Right renal cortex interstitium (tissue), 3 donors: ENCODE measurements around the gene TMEM204. TPM values are rescaled to one million over a fixed set of nuclear protein-coding genes. Genes with fewer than 3 reads are reported as not detected.

Experiments
- DNase-seq, 3 donors: peaks; one replicate each; pipeline ENCODE4 v3.0.0-alpha.2; 2013; ENCODE audit warnings: low read depth in 3 of 3, low spot score in 2 of 3
- polyA plus RNA-seq, 3 donors: library from polyadenylated mRNA; unstranded; fragments of 120-200 nt; gene quantifications; one replicate each; pipeline ENCODE4 v1.2.1, GENCODE V29; 2013; ENCODE audit not compliant: insufficient read length in 3 of 3

Gene TMEM204
- polyA plus RNA-seq, 3 donors, result 16.8 to 21.4 (median 18.8) TPM

- no peak for DNase-seq
Observed at GRCh38 chr16:1536601-1537000, 3.1 kb downstream of the TMEM204 start.

DNA sequence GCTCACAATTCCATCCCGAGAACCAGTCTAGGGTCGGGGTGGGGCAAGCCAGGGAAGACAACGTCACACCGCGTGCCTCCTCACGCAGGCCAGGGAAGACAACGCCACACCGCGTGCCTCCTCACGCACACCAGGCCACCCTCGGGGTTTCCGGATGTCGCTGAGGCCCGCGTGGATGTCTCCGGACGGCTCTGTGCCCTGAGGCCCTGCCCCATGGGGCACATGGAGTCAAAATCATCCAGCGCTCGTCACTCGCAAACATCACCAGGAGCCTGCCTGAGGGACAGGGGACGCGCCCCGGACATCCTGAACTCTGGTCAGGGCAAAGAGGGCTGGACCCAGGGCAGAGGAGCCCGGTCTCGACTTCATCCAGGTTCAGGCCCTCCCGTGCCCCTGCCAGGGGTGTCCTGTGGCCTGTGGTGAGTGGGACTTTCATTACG, 3.7 kb downstream of the TMEM204 start:
- no peak for DNase-seq

GRCh38 chr16:1537763-1538289, 4.4 kb downstream of the TMEM204 start:
- no peak for DNase-seq

- no peak for DNase-seq
Observed at GRCh38 chr16:1538804-1539520, 5.5 kb downstream of the TMEM204 start.

DNA sequence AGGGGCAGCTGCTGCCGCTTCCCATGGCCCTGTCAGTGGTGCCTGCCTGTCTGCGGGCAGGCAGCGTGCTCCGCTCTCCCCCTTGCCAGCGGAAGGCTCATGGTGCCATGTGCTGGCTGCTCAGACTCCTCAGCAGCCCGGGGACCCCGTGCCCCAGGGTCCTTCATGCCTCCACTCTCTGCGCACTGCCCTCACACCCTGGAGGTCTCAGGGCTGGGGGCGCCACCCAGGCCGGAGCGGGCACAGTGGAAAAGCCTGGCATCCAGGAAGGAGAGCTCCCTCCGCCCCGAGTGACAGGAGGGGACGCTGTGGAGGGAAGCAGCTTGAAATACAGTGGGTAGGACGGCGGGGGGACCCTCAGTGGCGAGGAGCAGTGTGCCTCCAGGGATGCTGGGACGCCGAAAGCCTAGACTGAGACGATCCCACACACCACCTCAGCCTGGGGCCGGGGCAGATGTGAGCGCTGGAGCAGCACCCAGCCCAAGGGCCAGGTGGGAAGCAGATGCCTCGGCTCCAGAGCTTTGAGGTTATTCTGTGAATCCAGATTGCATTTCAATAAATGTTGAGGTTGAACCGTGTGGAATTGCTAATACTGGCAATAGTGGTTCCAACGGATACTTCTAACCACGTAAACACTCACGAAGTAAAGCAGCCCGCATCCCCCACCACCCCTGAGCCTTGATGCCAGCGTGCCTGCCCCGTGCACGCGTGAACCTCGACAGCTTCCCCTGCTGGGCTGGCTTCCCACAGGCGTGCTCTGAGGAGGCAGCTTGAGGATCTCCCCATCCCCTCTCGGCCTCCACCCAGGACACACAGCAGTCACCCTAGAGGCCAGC, 6.5 kb downstream of the TMEM204 start:
- DNase-seq, result no peak

GRCh38 chr16:1540556-1540855, 7.0 kb downstream of the TMEM204 start:
- DNase-seq, result no peak

GRCh38 chr16:1541293-1542165, 8.1 kb downstream of the TMEM204 start:
- DNase-seq, result no peak

- no peak for DNase-seq
Observed at GRCh38 chr16:1542166-1542500, 8.7 kb downstream of the TMEM204 start.

GRCh38 chr16:1542533-1542932, 9.1 kb downstream of the TMEM204 start:
- no peak for DNase-seq

GRCh38 chr16:1543085-1543896, 9.8 kb downstream of the TMEM204 start:
- DNase-seq, result no peak

- DNase-seq, result no peak
Observed at GRCh38 chr16:1545044-1546040, 11.9 kb downstream of the TMEM204 start.

GRCh38 chr16:1546430-1546829, 13.0 kb downstream of the TMEM204 start:
- DNase-seq, result no peak

- DNase-seq, result no peak
Observed at GRCh38 chr16:1548233-1548632, 14.8 kb downstream of the TMEM204 start.

- no peak for DNase-seq
Observed at GRCh38 chr16:1548727-1549126, 15.3 kb downstream of the TMEM204 start.

GRCh38 chr16:1550069-1550468, 16.6 kb downstream of the TMEM204 start:
- no peak for DNase-seq

DNA sequence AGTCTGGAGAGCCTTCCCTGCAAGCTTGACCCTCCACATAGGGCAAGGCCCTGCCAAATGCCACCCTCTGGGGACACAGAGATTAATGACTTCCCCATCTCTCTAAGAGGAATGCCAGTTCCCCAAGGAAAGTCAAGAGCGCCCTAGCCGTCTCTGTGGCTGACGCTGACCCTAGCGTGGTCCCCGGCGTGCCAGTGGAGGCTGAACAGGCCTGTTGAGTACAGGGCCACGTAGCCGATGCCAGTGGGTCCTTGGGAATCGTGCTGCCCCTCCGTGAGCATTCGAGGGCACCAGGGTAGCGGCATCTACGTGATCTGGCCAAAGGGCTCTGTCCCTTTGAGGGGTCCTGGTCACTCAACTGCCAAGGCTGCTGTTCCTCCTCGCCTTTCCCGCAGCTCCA, 17.2 kb downstream of the TMEM204 start:
- no peak for DNase-seq

- DNase-seq, result no peak
Observed at GRCh38 chr16:1551166-1551565, 17.7 kb downstream of the TMEM204 start.

- DNase-seq, result no peak
Observed at GRCh38 chr16:1552129-1552528, 18.7 kb downstream of the TMEM204 start.
